ENCODE results near the gene TXNRD2. TPM values are rescaled to one million over a fixed set of nuclear protein-coding genes. Genes with fewer than 3 reads are reported as not detected.
"Not testable (repeated sequence)": the region's sequence is repeated elsewhere in the genome, so short reads cannot be mapped to it uniquely, and the experiment has no call there.

The TXNRD2 gene
- total and polyA plus RNA-seq, 2 donors from 2014 or later = 28.6 to 50.6 TPM

DNA sequence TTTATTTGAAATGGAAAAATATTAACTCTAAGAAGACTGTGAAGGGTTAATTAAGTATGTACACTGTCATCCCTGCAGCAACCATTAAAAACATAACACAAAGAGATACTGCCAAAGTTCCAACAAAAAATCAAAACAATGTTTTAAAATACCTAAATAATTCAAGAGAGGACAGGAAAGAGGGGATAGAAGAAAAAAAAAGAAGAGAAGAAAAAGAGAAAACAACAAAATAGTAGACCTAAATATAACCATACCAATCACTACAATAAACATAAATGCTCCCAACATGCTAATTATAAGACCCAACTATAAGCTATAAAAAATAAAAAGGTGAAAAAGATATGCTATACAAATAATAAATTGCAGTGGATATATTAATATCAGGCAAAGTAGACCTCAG lies 107.0 kb downstream of the TXNRD2 start:
- no peak for DNase-seq
- Histone ChIP-seq H3K27me3 (ENCODE audit: control insufficient read depth, insufficient read depth, low read length) (no peaks in the 10 kb centered on the region), H3K4me1 (ENCODE audit: control insufficient read depth in 2 of 3, insufficient read depth in 2 of 3, low read depth in 1 of 3, low read length in 3 of 3) (no peaks in the 10 kb centered on the region), H3K9ac (ENCODE audit: low read length in 3 of 3) (no peak overlapping the region), H3K9me3 (ENCODE audit: control insufficient read depth in 2 of 3, insufficient read depth in 1 of 3, low read length in 3 of 3) (no peaks in the 10 kb centered on the region), H3K36me3 (ENCODE audit: control insufficient read depth in 2 of 3, insufficient read depth in 3 of 3, low read length in 3 of 3) (no peaks in the 10 kb centered on the region), H3K4me3 (ENCODE audit: low read length in 3 of 3) (no peak overlapping the region), H3K27ac (ENCODE audit: low read depth in 2 of 2, low read length in 2 of 2) (no peak overlapping the region)
- intact Hi-C loops (cut with DNase I) = no loop called here
- FAIRE-seq = no peak
- TF ChIP-seq, protein P1, sequence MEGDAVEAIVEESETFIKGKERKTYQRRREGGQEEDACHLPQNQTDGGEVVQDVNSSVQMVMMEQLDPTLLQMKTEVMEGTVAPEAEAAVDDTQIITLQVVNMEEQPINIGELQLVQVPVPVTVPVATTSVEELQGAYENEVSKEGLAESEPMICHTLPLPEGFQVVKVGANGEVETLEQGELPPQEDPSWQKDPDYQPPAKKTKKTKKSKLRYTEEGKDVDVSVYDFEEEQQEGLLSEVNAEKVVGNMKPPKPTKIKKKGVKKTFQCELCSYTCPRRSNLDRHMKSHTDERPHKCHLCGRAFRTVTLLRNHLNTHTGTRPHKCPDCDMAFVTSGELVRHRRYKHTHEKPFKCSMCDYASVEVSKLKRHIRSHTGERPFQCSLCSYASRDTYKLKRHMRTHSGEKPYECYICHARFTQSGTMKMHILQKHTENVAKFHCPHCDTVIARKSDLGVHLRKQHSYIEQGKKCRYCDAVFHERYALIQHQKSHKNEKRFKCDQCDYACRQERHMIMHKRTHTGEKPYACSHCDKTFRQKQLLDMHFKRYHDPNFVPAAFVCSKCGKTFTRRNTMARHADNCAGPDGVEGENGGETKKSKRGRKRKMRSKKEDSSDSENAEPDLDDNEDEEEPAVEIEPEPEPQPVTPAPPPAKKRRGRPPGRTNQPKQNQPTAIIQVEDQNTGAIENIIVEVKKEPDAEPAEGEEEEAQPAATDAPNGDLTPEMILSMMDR (IDR thresholded peaks at IDR 0.05; ENCODE audit: borderline replicate concordance, extremely low read depth, insufficient read depth) = no peak

DNA sequence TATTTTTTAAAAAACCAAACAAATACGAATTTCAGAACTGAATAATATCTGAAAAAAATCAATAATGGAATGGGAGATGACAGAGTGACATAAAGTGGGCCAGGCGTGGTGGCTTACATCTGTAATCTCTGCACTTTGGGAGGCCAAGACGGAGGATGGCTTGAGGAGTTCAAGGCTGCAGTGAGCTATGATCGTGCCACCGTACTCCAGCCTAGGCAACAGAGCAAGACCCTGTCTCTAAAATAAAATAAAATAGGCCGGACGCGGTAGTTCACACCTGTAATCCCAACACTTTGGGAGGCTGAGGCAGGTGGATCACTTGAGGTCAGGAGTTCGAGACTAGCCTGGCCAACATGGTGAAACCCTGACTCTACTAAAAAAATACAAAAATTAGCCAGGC lies 108.3 kb downstream of the TXNRD2 start:
- intact Hi-C loops (cut with DNase I); H3K36me3 ChIP-seq (ENCODE audit: control insufficient read depth in 2 of 3, insufficient read depth in 3 of 3, low read length in 3 of 3); H3K9ac ChIP-seq (ENCODE audit: low read length in 3 of 3); H3K4me3 ChIP-seq (ENCODE audit: low read length in 3 of 3); DNase-seq; H3K4me1 ChIP-seq (ENCODE audit: control insufficient read depth in 2 of 3, insufficient read depth in 2 of 3, low read depth in 1 of 3, low read length in 3 of 3); FAIRE-seq; H3K27ac ChIP-seq (ENCODE audit: low read depth in 2 of 2, low read length in 2 of 2); H3K27me3 ChIP-seq (ENCODE audit: control insufficient read depth, insufficient read depth, low read length); H3K9me3 ChIP-seq (ENCODE audit: control insufficient read depth in 2 of 3, insufficient read depth in 1 of 3, low read length in 3 of 3): not testable (repeated sequence)

DNA sequence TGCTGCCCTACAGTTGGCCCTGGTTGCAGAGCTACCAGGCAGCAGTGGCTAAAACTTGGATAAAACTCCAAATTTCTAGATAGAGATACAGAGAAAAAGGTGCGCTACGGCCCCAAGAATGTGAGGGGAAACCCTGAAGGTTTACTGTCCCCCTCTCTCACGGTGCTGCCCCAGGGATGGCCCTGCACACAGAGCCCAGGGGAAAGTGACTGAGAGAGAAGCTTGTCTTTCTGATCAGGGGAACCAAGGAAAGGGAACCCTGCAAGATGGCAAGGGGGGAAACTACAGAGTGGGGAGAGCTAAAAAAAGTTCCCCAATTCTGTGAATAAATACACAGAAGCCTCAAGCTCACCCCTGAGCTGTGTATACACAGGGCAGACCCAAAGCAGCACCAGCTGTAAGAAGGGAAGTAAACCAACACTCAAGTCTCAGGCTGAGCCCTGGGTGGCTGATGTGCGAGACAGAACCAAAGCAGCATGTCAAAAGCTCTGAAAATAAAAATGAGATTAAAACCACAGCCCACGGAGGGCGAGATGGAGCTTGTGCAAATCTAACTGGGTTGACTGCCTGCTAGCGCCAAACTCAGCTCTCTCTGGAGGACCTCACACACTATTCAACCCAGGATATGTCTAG lies 109.0 kb downstream of the TXNRD2 start:
- TF ChIP-seq, protein P1 (IDR thresholded peaks at IDR 0.05; ENCODE audit: borderline replicate concordance, extremely low read depth, insufficient read depth) = no peak
- Histone ChIP-seq H3K4me3 (ENCODE audit: low read length in 3 of 3) (no peak overlapping the region), H3K27me3 (ENCODE audit: control insufficient read depth, insufficient read depth, low read length) (no peaks in the 10 kb centered on the region), H3K27ac (ENCODE audit: low read depth in 2 of 2, low read length in 2 of 2) (no peak overlapping the region), H3K9ac (ENCODE audit: low read length in 3 of 3) (no peak overlapping the region), H3K4me1 (ENCODE audit: control insufficient read depth in 2 of 3, insufficient read depth in 2 of 3, low read depth in 1 of 3, low read length in 3 of 3) (no peaks in the 10 kb centered on the region), H3K9me3 (ENCODE audit: control insufficient read depth in 2 of 3, insufficient read depth in 1 of 3, low read length in 3 of 3) (no peaks in the 10 kb centered on the region), H3K36me3 (ENCODE audit: control insufficient read depth in 2 of 3, insufficient read depth in 3 of 3, low read length in 3 of 3) (no peaks in the 10 kb centered on the region)
- intact Hi-C loops (cut with DNase I) = no loop called here
- FAIRE-seq (no peak), DNase-seq (no peak)

DNA sequence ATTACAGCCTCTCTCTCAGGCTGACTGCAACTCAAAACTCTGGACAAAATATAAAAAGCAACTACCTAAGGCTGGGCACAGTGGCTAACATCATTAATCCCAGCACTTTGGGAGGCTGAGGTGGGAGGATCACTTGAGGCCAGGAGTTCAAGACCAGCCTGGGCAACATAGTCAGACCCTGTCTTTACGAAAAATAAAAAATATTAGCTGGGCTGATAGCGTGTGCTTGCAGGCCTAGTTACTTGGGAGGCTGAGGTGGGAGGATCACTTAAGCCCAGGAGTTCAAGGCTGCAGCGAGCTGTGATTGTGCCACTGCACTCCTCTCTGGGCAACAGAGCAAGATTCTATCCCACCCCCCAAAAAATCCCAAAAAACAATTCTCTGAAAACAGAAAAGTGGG lies 109.6 kb downstream of the TXNRD2 start:
- H3K9me3 ChIP-seq (ENCODE audit: control insufficient read depth in 2 of 3, insufficient read depth in 1 of 3, low read length in 3 of 3); intact Hi-C loops (cut with DNase I); H3K36me3 ChIP-seq (ENCODE audit: control insufficient read depth in 2 of 3, insufficient read depth in 3 of 3, low read length in 3 of 3); DNase-seq; H3K4me1 ChIP-seq (ENCODE audit: control insufficient read depth in 2 of 3, insufficient read depth in 2 of 3, low read depth in 1 of 3, low read length in 3 of 3); H3K4me3 ChIP-seq (ENCODE audit: low read length in 3 of 3); H3K27me3 ChIP-seq (ENCODE audit: control insufficient read depth, insufficient read depth, low read length); H3K27ac ChIP-seq (ENCODE audit: low read depth in 2 of 2, low read length in 2 of 2); FAIRE-seq; H3K9ac ChIP-seq (ENCODE audit: low read length in 3 of 3): not testable (repeated sequence)
